T47D (cell line): ENCODE data around the gene RALGAPB.
"Not testable (repeated sequence)": the region's sequence is repeated elsewhere in the genome, so short reads cannot be mapped to it uniquely, and the experiment has no call there.

ENCODE experiments used
- DNase-seq, 2 experiments: peaks; one replicate each; pipeline versions ENCODE4 v3.0.0 to v3.0.0-alpha.2; 2011 to 2012; ENCODE audit warnings: low read depth in 1 of 2, low spot score in 1 of 2
- JUND ChIP-seq: IDR thresholded peaks from 2 replicates; pipeline ENCODE4 v1.6.1; 2012; ENCODE audit warnings: low read depth
- in situ Hi-C: cut with HindIII; loops from 2 replicates; pipeline ENCODE4 v1.10.0; 2016; ENCODE audit warnings: low sequenced_read_pairs, low pct_unique_long_range_greater_than_20kb

The RALGAPB gene

GRCh38 chr20:38472513-38473366, at the start of gene RALGAPB:
Gene RALGAPB (plus strand): TSS chr20:38472843. CDS start chr20:38488433, 15,590 bp downstream.
- in situ Hi-C loops, result no loop called here
- TF ChIP-seq JUND, result no peak
- DNase-seq, result peak; percentile 99 to 100

- no peak for TF ChIP-seq JUND
- no peak for DNase-seq
- in situ Hi-C loops, result no loop called here
Observed at GRCh38 chr20:38423541-38423940, 49.1 kb upstream of the RALGAPB start.

GRCh38 chr20:38424401-38424800, 48.2 kb upstream of the RALGAPB start:
- no peak for TF ChIP-seq JUND
- in situ Hi-C loops, result no loop called here
- DNase-seq, result no peak

- no peak for TF ChIP-seq JUND
- DNase-seq, result no peak
- in situ Hi-C loops, result no loop called here
Observed at GRCh38 chr20:38426006-38426897, 46.4 kb upstream of the RALGAPB start.

GRCh38 chr20:38427655-38428023, 45.0 kb upstream of the RALGAPB start:
- DNase-seq, result no peak
- in situ Hi-C loops, result no loop called here
- TF ChIP-seq JUND, result no peak

GRCh38 chr20:38428800-38429199, 43.8 kb upstream of the RALGAPB start:
- no peak for DNase-seq
- no peak for TF ChIP-seq JUND
- in situ Hi-C loops, result no loop called here

- no peak for DNase-seq
- in situ Hi-C loops, result no loop called here
- no peak for TF ChIP-seq JUND
Observed at GRCh38 chr20:38429301-38429700, 43.3 kb upstream of the RALGAPB start.

GRCh38 chr20:38430679-38431325, 41.8 kb upstream of the RALGAPB start:
- TF ChIP-seq JUND, result no peak
- in situ Hi-C loops, result no loop called here
- DNase-seq, result no peak

GRCh38 chr20:38432292-38432691, 40.4 kb upstream of the RALGAPB start:
- TF ChIP-seq JUND, result no peak
- DNase-seq, result no peak
- in situ Hi-C loops, result no loop called here

- DNase-seq, in situ Hi-C loops: not testable (repeated sequence)
Observed at GRCh38 chr20:38432870-38433269, 39.8 kb upstream of the RALGAPB start.

GRCh38 chr20:38433304-38433972, 39.2 kb upstream of the RALGAPB start:
- no peak for DNase-seq
- TF ChIP-seq JUND, result no peak
- in situ Hi-C loops, result no loop called here

GRCh38 chr20:38434301-38434741, 38.3 kb upstream of the RALGAPB start:
- no peak for TF ChIP-seq JUND
- no peak for DNase-seq
- in situ Hi-C loops, result no loop called here
